Skeletal muscle satellite cell (primary cell): Measurements from ENCODE around the gene AZIN2.
A peak's percentile ranks its signal among the peaks of the same experiment; 100 is the strongest.

ENCODE experiments used
- H3K27me3 ChIP-seq: 2 replicates; pipeline ENCODE4 v1.7.0; 2013; ENCODE audit warnings: low read length; ENCODE audit not compliant: control insufficient read depth, insufficient read depth
- H3K36me3 ChIP-seq: 2 replicates; pipeline ENCODE4 v1.7.0; 2013; ENCODE audit warnings: mild to moderate bottlenecking, control low read depth, low read length; ENCODE audit not compliant: insufficient read depth
- H3K4me1 ChIP-seq: 2 replicates; pipeline ENCODE4 v1.7.0; 2013; ENCODE audit warnings: low read length; ENCODE audit not compliant: control insufficient read depth, insufficient read depth
- H3K4me2 ChIP-seq: 2 replicates; pipeline ENCODE4 v1.7.0; 2013; ENCODE audit warnings: mild to moderate bottlenecking, low read length
- H3K4me3 ChIP-seq: 2 replicates; pipeline ENCODE4 v1.7.0; 2013; ENCODE audit warnings: low read length
- H3K9ac ChIP-seq: 2 replicates; pipeline ENCODE4 v1.7.0; 2013; ENCODE audit warnings: mild to moderate bottlenecking, low read depth, low read length, moderate library complexity
- H3K9me3 ChIP-seq: replicated peaks from 2 replicates; pipeline ENCODE4 v1.7.0; 2013; ENCODE audit warnings: mild to moderate bottlenecking, control low read depth, low read length

The AZIN2 gene

DNA sequence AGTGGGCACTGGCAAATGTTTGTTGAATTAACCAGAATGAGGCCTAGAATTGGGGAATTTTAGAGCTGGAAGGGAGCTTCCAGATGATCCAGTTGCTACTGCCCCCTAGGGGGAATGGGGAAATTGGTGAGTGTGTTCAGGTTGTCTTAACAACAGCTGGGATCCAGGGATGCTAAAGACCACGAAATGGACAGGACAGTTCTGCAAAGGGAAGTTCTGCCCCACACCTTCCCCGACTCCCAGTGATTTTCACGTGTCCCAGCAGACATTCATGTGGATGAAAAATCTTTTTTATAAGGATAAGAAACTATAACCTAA, 67.0 kb downstream of the AZIN2 start:
- H3K36me3 ChIP-seq, result peaks cover 11% of the 10 kb centered on the region
- peaks cover 7% of the 10 kb centered on the region for H3K4me1 ChIP-seq
- no peak overlapping the region for H3K4me2 ChIP-seq
- H3K4me3 ChIP-seq, result no peak overlapping the region
- no peaks in the 10 kb centered on the region for H3K27me3 ChIP-seq
- H3K9me3 ChIP-seq, result no peaks in the 10 kb centered on the region
- H3K9ac ChIP-seq, result no peak overlapping the region

DNA sequence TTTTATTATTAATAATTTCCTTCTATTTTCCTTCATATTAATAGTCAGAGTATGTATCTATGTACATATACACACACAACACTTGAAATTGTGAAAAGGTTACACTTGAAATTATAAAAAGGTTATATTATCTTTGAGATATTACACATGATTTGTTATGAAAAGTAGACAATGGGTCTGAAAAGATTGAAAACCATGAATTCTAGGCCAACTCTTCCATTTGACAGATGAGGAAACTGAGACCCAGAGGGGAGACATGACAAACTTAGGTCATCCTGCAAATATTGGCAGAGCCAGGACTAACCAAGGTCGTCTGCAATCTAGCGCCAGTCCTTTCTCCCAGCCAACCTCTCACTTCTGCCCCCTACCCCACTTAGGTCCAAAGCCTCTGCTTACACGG, 67.7 kb downstream of the AZIN2 start:
- H3K27me3 ChIP-seq, result no peaks in the 10 kb centered on the region
- no peaks in the 10 kb centered on the region for H3K9me3 ChIP-seq
- no peak overlapping the region for H3K4me3 ChIP-seq
- H3K36me3 ChIP-seq, result peaks cover 11% of the 10 kb centered on the region
- peaks cover 9% of the 10 kb centered on the region for H3K4me1 ChIP-seq
- no peak overlapping the region for H3K4me2 ChIP-seq
- H3K9ac ChIP-seq, result no peak overlapping the region

DNA sequence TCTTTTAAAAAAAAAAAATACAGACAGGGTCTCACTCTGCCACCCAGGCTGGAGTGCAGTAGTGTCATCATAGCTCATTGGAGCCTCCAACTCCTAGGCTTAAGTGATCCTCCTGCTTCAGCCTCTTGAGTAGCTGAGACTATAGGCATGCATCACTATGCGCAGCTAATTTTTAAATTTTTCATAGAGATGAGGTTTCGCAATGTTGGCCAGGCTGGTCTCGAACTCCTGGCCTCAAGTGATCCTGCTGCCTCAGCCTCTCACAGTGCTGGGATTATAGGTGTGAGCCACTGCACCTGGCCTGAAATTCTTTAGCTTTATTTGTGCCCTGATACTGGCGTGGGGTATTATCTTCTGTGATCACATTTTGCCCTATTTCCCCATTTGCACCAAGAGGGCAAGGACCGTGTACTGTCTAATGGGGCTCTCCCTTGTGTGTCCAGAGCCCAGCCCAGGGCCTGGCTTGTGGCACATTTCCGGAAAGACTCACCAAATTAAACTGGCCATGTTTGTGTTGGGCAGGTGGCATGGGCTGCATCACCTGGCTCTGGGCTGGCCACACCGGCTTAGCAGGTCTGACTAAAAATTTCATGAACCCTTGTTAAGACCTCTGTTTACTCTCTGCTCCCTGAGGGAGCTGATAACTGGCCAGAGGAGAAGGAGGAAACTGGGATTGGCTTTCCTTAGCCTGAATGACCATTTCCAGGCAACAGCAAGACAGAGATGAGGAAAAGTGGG, 68.7 kb downstream of the AZIN2 start:
- no peak overlapping the region for H3K9ac ChIP-seq
- H3K36me3 ChIP-seq, result peaks cover 11% of the 10 kb centered on the region
- H3K27me3 ChIP-seq, result no peaks in the 10 kb centered on the region

DNA sequence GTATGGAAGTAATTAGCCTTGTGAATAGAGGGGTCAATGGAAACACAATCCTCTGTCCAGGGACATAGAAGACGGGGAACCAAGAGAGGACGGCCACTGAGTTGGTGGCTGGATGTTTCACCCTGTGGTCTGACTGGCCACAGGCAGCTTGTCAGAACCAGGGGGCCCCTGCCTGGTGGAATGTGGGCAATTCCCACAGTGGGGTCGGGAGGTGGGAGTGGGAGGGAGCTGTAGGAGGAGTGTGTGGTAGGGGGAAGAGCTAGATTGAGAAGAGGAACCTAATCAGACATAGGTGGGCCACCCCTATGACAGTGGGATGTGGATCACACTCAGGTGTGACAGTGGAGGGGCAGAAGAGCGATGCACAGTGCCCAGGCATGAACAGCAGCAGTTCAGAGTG, 69.6 kb downstream of the AZIN2 start:
- Histone ChIP-seq H3K4me2 (no peak overlapping the region), H3K9ac (no peak overlapping the region)

More for the DNA sequence above, 68.7 kb downstream of the AZIN2 start:
- Histone ChIP-seq H3K4me1 (peaks cover 5% of the 10 kb centered on the region), H3K4me2 (no peak overlapping the region), H3K4me3 (no peak overlapping the region), H3K9me3 (no peaks in the 10 kb centered on the region)

DNA sequence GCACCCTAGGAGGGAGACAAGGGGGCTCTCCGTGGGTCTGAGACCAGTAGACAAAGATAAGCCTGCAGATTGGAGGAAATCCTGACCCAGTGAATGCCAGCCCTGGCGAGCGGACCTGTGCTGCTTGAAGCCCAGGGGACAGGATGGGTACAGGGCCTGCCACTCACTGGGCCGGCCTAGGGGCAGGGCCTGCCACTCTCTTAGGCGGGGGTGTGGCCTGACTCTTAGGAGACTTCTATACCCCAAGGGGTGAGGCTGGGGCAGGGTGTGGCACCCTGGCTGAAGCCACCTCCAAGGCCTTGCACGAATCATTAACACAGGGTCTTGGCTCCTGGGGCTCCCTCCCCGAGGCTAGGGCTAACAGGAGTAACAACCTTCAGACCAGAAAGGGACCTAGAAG, 70.2 kb downstream of the AZIN2 start:
- no peaks in the 10 kb centered on the region for H3K27me3 ChIP-seq
- H3K4me2 ChIP-seq, result no peak overlapping the region
- H3K4me1 ChIP-seq, result peaks cover 5% of the 10 kb centered on the region
- no peaks in the 10 kb centered on the region for H3K9me3 ChIP-seq
- H3K4me3 ChIP-seq, result no peak overlapping the region
- no peak overlapping the region for H3K9ac ChIP-seq
- peaks cover 11% of the 10 kb centered on the region for H3K36me3 ChIP-seq

More for the DNA sequence above, 69.6 kb downstream of the AZIN2 start:
- H3K9me3 ChIP-seq, result no peaks in the 10 kb centered on the region
- peaks cover 5% of the 10 kb centered on the region for H3K4me1 ChIP-seq
- no peaks in the 10 kb centered on the region for H3K27me3 ChIP-seq
- H3K4me3 ChIP-seq, result no peak overlapping the region
- H3K36me3 ChIP-seq, result peaks cover 11% of the 10 kb centered on the region

DNA sequence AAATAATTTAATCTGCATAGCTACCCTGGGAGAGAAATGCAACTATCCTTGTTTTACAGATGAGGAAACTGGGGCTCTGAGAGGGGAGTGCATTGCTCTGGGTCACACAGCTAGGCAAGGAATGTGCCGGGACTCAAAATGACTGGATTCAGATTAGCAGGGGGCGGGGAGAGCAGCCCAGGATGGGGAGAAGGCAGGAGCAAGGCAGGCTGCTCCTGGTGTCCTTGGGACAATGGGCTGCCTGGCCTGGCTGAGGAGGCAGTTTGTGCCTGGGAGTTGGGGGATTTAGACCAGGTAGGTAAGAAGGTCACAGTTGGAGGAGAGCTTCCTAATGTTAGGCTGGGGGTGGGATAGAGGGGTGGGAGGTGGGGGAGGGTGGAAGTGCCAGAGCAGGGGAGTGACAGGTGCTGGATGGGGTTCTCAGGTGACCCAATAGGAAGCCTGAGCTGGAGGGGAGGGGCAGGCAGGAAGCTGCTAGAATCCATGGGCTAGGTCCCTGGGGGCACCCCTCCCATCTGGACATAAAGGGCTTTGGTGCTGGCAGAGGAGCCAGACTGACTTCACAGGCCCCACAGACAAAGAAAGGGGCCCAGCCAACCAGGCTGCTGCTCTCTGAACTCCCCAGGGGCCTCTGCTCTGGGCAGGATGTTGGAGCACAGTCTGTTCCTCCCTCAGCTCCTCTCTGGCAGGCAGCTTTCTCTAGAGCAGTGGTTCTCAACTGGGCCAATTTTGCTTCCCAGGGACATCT, 71.9 kb downstream of the AZIN2 start:
- Histone ChIP-seq H3K9ac (no peak overlapping the region), H3K9me3 (no peaks in the 10 kb centered on the region), H3K4me2 (peak overlapping the region; percentile 16), H3K27me3 (no peaks in the 10 kb centered on the region), H3K4me1 (peaks cover 5% of the 10 kb centered on the region), H3K36me3 (peaks cover 2% of the 10 kb centered on the region), H3K4me3 (no peak overlapping the region)

DNA sequence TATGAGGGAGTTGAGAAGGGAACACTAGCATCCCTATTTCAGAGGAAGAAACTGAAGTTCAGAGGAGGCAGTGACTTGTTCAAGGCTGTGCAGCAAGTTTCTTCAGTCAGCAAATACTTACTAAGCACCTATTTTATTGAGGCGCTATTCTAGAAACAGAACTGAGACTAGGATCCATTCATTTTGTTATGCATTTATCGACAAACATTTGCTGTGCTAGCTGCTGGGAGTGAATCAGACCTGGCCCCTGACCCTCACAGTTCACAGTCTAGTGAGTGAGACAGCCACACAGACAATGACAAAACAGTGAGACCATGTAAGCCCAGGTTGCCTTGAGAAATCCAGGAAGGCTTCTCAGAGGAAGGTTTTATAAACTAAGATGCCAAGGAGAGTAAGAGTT, 72.7 kb downstream of the AZIN2 start:
- no peaks in the 10 kb centered on the region for H3K9me3 ChIP-seq
- peaks cover 8% of the 10 kb centered on the region for H3K36me3 ChIP-seq
- H3K4me2 ChIP-seq, result peak overlapping the region; percentile 16
- H3K4me3 ChIP-seq, result no peak overlapping the region
- H3K9ac ChIP-seq, result no peak overlapping the region
- H3K4me1 ChIP-seq, result peaks cover 5% of the 10 kb centered on the region
- no peaks in the 10 kb centered on the region for H3K27me3 ChIP-seq

DNA sequence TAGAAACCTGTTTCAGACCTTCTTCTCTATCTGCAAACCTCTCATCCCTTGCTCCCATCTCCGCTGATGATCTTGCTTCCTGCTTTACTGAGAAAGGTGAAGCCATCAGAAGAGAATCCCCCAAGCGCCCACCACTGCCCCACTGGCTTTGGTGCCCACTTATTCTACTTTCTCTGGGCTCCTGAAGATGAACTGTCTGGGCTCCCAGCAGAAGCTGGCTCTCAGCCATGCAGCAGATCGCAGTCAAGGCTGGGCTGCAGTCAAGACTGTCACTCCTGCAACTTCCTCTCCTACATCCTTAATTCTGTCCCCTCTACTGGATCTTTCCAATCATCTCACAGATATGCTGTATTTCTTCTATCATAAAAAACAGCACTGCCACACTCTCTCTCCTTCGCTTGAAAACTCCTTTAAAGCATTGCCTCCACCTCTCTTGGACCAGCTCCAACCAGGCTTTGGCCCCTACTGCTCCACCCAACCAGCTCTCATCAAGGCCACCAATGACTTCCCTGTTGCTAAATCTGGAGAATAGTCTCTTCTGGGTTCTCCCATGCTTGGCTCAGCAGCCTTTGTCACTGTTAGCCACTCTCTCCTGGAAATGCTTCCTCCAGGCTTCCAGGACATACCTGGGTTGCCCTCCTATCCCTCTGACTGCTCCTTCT, 75.1 kb downstream of the AZIN2 start:
- H3K27me3 ChIP-seq, result no peaks in the 10 kb centered on the region

DNA sequence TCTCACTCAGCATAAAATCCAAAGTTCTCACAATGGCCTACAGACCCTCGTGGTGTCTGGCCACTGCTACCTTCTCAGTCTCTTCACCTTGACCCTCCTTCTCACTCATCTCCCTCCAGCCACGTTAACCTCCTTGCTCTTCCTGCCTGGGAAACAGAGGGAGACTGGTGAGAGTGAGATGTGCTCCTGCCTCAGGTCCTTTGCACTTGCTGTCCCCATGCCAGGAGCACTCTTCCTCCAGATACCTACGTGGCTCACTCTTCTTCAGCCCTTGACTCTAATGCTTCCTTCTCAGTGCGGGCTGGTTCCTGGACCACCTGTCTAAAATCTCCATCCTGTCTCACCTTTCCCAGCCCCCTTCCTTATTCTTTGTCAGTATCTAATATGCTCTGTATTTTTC, 76.2 kb downstream of the AZIN2 start:
- Histone ChIP-seq H3K9me3 (no peaks in the 10 kb centered on the region), H3K36me3 (peaks cover 6% of the 10 kb centered on the region), H3K4me3 (no peak overlapping the region), H3K4me2 (no peak overlapping the region), H3K27me3 (no peaks in the 10 kb centered on the region), H3K9ac (no peak overlapping the region), H3K4me1 (peaks cover 5% of the 10 kb centered on the region)

More for the DNA sequence above, 75.1 kb downstream of the AZIN2 start:
- no peaks in the 10 kb centered on the region for H3K9me3 ChIP-seq
- peaks cover 5% of the 10 kb centered on the region for H3K4me1 ChIP-seq
- no peak overlapping the region for H3K4me2 ChIP-seq
- H3K9ac ChIP-seq, result no peak overlapping the region
- no peak overlapping the region for H3K4me3 ChIP-seq
- peaks cover 8% of the 10 kb centered on the region for H3K36me3 ChIP-seq

DNA sequence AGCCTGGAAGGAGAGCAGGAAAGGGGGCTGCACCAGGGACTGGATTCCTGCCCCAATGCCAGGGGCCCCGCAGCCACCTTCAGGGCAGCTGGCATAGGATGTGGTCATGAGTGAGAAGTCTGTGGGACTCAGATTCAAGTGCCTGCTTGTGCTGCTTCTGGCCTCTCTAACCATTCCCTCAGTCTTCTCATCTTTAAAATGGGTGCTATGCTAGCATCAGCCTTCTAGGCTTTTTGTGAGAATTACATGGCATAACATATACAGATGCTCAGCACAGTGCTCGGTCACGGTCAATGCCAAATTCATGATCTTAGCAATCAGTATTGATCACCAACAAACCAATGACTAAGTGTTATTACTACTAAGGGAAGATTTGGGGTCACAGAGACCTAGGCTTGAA, 77.4 kb downstream of the AZIN2 start:
- H3K27me3 ChIP-seq, result no peaks in the 10 kb centered on the region
- H3K9ac ChIP-seq, result no peak overlapping the region
- H3K4me1 ChIP-seq, result peaks cover 4% of the 10 kb centered on the region
- no peak overlapping the region for H3K4me3 ChIP-seq
- no peaks in the 10 kb centered on the region for H3K9me3 ChIP-seq
- no peak overlapping the region for H3K4me2 ChIP-seq
- peaks cover 6% of the 10 kb centered on the region for H3K36me3 ChIP-seq

DNA sequence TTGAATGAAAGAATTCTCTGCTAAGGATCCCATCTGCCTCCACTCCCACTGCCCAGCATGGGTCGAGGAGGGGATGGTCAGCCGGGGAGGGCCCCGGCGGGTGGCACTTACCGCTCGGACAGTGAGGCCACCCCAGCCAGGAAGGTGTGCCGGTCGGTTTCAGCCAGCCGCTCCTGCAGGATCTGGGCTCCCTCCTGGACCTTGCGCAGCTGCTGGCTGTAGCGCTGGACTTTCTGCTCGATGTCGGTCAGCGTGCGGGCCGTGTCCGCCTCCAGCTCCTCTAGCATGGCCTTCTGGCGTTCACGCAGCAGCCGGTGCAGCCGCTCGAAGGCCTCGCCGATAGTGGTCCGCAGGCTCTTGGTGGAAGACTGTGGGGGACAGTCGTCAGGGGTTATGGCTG, 78.6 kb downstream of the AZIN2 start:
- Histone ChIP-seq H3K4me3 (no peak overlapping the region), H3K9me3 (no peaks in the 10 kb centered on the region), H3K36me3 (peaks cover 6% of the 10 kb centered on the region), H3K27me3 (no peaks in the 10 kb centered on the region), H3K4me1 (peaks cover 10% of the 10 kb centered on the region), H3K9ac (no peak overlapping the region), H3K4me2 (no peak overlapping the region)
